Mesothelial cell of epicardium (in vitro differentiated cells): Measurements from ENCODE around the gene OLFM1. TPM values are rescaled to one million over a fixed set of nuclear protein-coding genes. Genes with fewer than 3 reads are reported as not detected.

ENCODE experiments used
- DNase-seq, 2 experiments: peaks; one replicate each; pipeline ENCODE4 v3.0.0; 2021; ENCODE audit warnings: low spot score in 2 of 2; ENCODE audit not compliant: unreplicated experiment in 2 of 2
- H3K27ac Mint-ChIP-seq: 2 replicates; pipeline ENCODE4 v1.8.0; 2021; ENCODE audit warnings: mixed read lengths
- H3K27me3 Mint-ChIP-seq: 2 replicates; pipeline ENCODE4 v1.8.0; 2021; ENCODE audit warnings: low read depth, mixed read lengths
- H3K36me3 Mint-ChIP-seq: 2 replicates; pipeline ENCODE4 v1.8.0; 2021; ENCODE audit warnings: mixed read lengths
- H3K4me1 Mint-ChIP-seq: 2 replicates; pipeline ENCODE4 v1.8.0; 2021; ENCODE audit warnings: mixed read lengths
- H3K4me3 Mint-ChIP-seq: 2 replicates; pipeline ENCODE4 v1.8.0; 2021; ENCODE audit warnings: mild to moderate bottlenecking, moderate library complexity, mixed read lengths
- H3K9me3 Mint-ChIP-seq: 2 replicates; pipeline ENCODE4 v1.8.0; 2021; ENCODE audit warnings: mixed read lengths
- total RNA-seq: library from RNA; stranded (reverse); gene quantifications from 3 replicates; pipeline ENCODE4 v1.2.1, GENCODE V29; 2021
- TF ChIP-seq, protein P1 (sequence below): fragments of 200-600 bp; sonication (generic); IDR thresholded peaks from one replicate; pipeline ENCODE4 v1.5.0; 2021; ENCODE audit warnings: antibody characterized with exemption; ENCODE audit not compliant: unreplicated experiment

OLFM1 gene
- total RNA-seq, 1 donor from 2014 or later, result 2.0 TPM

GRCh38 chr9:135132008-135132407, 44.5 kb downstream of the OLFM1 start:
- peaks cover 31% of the 10 kb centered on the region for H3K27me3 Mint-ChIP-seq
- H3K36me3 Mint-ChIP-seq, result no peaks in the 10 kb centered on the region
- no peaks in the 10 kb centered on the region for H3K4me1 Mint-ChIP-seq
- TF ChIP-seq, protein P1, sequence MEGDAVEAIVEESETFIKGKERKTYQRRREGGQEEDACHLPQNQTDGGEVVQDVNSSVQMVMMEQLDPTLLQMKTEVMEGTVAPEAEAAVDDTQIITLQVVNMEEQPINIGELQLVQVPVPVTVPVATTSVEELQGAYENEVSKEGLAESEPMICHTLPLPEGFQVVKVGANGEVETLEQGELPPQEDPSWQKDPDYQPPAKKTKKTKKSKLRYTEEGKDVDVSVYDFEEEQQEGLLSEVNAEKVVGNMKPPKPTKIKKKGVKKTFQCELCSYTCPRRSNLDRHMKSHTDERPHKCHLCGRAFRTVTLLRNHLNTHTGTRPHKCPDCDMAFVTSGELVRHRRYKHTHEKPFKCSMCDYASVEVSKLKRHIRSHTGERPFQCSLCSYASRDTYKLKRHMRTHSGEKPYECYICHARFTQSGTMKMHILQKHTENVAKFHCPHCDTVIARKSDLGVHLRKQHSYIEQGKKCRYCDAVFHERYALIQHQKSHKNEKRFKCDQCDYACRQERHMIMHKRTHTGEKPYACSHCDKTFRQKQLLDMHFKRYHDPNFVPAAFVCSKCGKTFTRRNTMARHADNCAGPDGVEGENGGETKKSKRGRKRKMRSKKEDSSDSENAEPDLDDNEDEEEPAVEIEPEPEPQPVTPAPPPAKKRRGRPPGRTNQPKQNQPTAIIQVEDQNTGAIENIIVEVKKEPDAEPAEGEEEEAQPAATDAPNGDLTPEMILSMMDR, result no peak
- peaks cover 6% of the 10 kb centered on the region for H3K9me3 Mint-ChIP-seq
- no peak for DNase-seq
- no peak overlapping the region for H3K27ac Mint-ChIP-seq
- H3K4me3 Mint-ChIP-seq, result no peak overlapping the region

- Mint-ChIP-seq H3K9me3 (peaks cover 11% of the 10 kb centered on the region), H3K4me1 (no peaks in the 10 kb centered on the region), H3K27ac (no peak overlapping the region), H3K36me3 (no peaks in the 10 kb centered on the region), H3K4me3 (no peak overlapping the region), H3K27me3 (peaks cover 21% of the 10 kb centered on the region)
- DNase-seq, result no peak
- TF ChIP-seq, protein P1, result no peak
Measured at GRCh38 chr9:135134268-135135022, 47.0 kb downstream of the OLFM1 start.

DNA sequence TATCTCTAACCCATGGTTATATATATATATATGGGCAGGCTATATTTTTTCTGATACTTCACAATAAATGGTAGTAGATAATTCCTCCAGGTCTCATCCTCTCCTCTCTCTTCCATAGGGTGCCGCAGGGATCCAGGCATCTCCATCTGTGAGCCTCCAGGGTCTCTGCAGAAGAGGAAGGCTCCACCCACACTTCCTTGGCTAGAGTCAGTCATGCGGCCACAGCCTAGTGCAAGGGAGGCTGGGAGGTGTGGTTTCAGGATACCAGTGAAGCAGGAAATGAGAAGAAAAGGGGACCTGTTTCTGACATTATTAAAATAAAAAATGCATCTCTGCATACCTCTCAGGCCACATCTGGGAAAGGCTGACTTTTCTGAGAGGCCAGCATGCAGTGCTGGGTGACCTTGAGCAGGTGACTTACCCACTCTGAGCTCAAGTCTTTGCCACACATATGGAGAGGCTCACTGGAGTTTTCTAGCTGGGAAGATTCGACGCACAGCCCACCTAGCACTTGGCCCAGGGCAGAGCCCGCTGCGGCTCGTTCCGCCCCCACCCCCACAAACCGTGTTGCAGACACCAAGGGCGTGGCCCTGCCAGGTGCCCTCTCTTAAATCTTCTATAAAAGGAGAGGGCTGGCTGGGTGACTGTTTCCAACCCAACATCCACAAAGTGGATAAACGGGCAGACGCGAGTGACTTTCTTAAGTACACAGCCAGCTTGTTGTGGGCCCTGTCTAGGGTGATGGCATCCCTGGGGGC, 47.9 kb downstream of the OLFM1 start:
- H3K4me1 Mint-ChIP-seq, result no peaks in the 10 kb centered on the region
- H3K36me3 Mint-ChIP-seq, result no peaks in the 10 kb centered on the region
- H3K9me3 Mint-ChIP-seq, result peaks cover 5% of the 10 kb centered on the region
- H3K27ac Mint-ChIP-seq, result no peak overlapping the region
- H3K4me3 Mint-ChIP-seq, result no peak overlapping the region
- TF ChIP-seq, protein P1, result no peak
- DNase-seq, result no peak
- peaks cover 19% of the 10 kb centered on the region for H3K27me3 Mint-ChIP-seq

DNA sequence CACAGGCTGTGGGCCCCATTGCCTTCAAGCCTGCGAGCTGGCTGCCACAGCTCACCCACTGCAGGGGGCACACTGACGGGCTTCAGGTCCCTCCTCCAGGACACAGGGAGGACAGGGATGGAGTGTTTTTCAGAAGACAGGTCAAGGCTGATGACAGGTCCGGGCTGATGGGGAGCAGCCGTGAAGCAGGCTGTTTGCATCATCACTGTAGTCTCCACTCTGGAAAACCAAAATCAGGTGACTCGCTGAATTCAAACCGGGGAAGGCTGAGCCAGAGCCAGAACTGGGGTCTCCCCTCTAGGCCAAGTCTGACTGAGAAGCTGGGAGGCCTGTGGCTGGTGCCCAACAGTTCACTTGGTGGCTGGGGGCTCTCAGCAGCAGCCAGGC, 48.5 kb downstream of the OLFM1 start:
- no peaks in the 10 kb centered on the region for H3K36me3 Mint-ChIP-seq
- H3K4me1 Mint-ChIP-seq, result no peaks in the 10 kb centered on the region
- H3K9me3 Mint-ChIP-seq, result peaks cover 5% of the 10 kb centered on the region
- H3K4me3 Mint-ChIP-seq, result no peak overlapping the region
- DNase-seq, result no peak
- no peak overlapping the region for H3K27ac Mint-ChIP-seq
- peaks cover 19% of the 10 kb centered on the region for H3K27me3 Mint-ChIP-seq
- TF ChIP-seq, protein P1, result no peak

DNA sequence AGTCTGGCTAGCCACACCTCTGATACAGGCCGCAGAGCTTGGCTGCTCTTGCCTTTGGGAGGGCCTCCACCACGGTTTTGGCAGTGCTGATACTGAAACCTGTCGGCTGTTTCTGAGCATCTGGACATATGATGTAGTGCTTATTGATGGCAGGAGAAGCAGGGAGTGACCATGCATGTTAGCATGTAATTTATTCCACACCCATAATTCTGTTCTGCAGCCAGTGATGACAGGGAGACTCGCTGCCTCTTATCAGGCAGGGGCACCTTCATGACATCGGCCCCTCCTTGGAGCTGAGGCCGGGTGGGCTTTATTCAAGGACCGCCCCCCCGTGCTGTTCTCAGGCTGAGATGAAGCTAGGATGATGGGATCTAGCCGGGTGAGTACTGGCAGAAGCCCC, 49.0 kb downstream of the OLFM1 start:
- no peak overlapping the region for H3K4me3 Mint-ChIP-seq
- no peaks in the 10 kb centered on the region for H3K36me3 Mint-ChIP-seq
- no peaks in the 10 kb centered on the region for H3K4me1 Mint-ChIP-seq
- DNase-seq, result no peak
- H3K9me3 Mint-ChIP-seq, result peaks cover 5% of the 10 kb centered on the region
- H3K27ac Mint-ChIP-seq, result no peak overlapping the region
- H3K27me3 Mint-ChIP-seq, result peaks cover 18% of the 10 kb centered on the region
- TF ChIP-seq, protein P1, result no peak
